Hepatocyte (in vitro differentiated cells): ENCODE data around the gene SFRP2. TPM values are rescaled to one million over a fixed set of nuclear protein-coding genes. Genes with fewer than 3 reads are reported as not detected.

Experiments
- DNase-seq: peaks from one replicate; pipeline ENCODE4 v3.0.0-alpha.2; 2016; ENCODE audit warnings: low spot score
- H2AFZ ChIP-seq: fragments of 200-600 bp; sonication (generic); 2 replicates; pipeline ENCODE4 v1.6.0; 2016; ENCODE audit warnings: antibody characterized with exemption, mild to moderate bottlenecking
- H3K27ac ChIP-seq: fragments of 200-600 bp; sonication (generic); 2 replicates; pipeline ENCODE4 v1.5.1; 2016; ENCODE audit warnings: mild to moderate bottlenecking
- H3K27me3 ChIP-seq: fragments of 200-600 bp; sonication (generic); 2 replicates; pipeline ENCODE4 v1.6.1; 2016
- H3K36me3 ChIP-seq: fragments of 200-600 bp; sonication (generic); replicated peaks from 2 replicates; pipeline ENCODE4 v1.5.1; 2016; ENCODE audit warnings: low read depth; ENCODE audit not compliant: insufficient read depth
- H3K4me1 ChIP-seq: fragments of 200-600 bp; sonication (generic); 2 replicates; pipeline ENCODE4 v1.5.1; 2016; ENCODE audit warnings: mild to moderate bottlenecking, moderate library complexity; ENCODE audit not compliant: insufficient read depth
- H3K4me2 ChIP-seq: fragments of 200-600 bp; sonication (generic); 2 replicates; pipeline ENCODE4 v1.6.0; 2016
- H3K4me3 ChIP-seq: fragments of 200-600 bp; sonication (generic); 2 replicates; pipeline ENCODE4 v1.5.1; 2016; ENCODE audit warnings: mild to moderate bottlenecking
- H3K79me2 ChIP-seq: fragments of 200-600 bp; sonication (generic); 2 replicates; pipeline ENCODE4 v1.6.0; 2017; ENCODE audit warnings: mild to moderate bottlenecking
- H3K9me2 ChIP-seq: fragments of 200-600 bp; sonication (generic); replicated peaks from 2 replicates; pipeline ENCODE4 v1.6.0; 2017; ENCODE audit warnings: mild to moderate bottlenecking; ENCODE audit not compliant: insufficient read depth
- H3K9me3 ChIP-seq: fragments of 200-600 bp; sonication (generic); 2 replicates; pipeline ENCODE4 v1.5.1; 2016; ENCODE audit warnings: low read depth, mild to moderate bottlenecking
- H4K20me1 ChIP-seq: fragments of 200-600 bp; sonication (generic); 2 replicates; pipeline ENCODE4 v1.6.0; 2016; ENCODE audit warnings: mild to moderate bottlenecking; ENCODE audit not compliant: insufficient read depth, poor library complexity, severe bottlenecking
- CTCF ChIP-seq: fragments of 200-600 bp; sonication (generic); IDR thresholded peaks from 2 replicates; pipeline ENCODE4 v1.5.1; 2016; ENCODE audit warnings: antibody characterized with exemption, mild to moderate bottlenecking; ENCODE audit not compliant: poor library complexity
- EZH2 ChIP-seq: fragments of 200-600 bp; sonication (generic); IDR thresholded peaks from 2 replicates; pipeline ENCODE4 v1.6.1; 2016; ENCODE audit warnings: antibody characterized with exemption, mild to moderate bottlenecking, borderline replicate concordance
- EZH2phosphoT487 ChIP-seq: fragments of 200-600 bp; sonication (generic); IDR thresholded peaks from one replicate; pipeline ENCODE4 v1.6.1; 2018; ENCODE audit warnings: antibody characterized with exemption, mild to moderate bottlenecking, low read depth, moderate library complexity; ENCODE audit not compliant: unreplicated experiment, severe bottlenecking
- WGBS: methylation state at CpG from one replicate; pipeline ENCODE4 v1.1.6; 2016; ENCODE audit warnings: low lambda C conversion rate; ENCODE audit errors: missing lambda C conversion rate; 5-methylcytosine and 5-hydroxymethylcytosine counted together
- polyA plus RNA-seq: library from polyadenylated mRNA; unstranded; fragments of >200 nt; fragmentation: Nextera tagmentation; extraction: Ambion mirVana; gene quantifications from 2 replicates; pipeline ENCODE4 v1.2.1, GENCODE V29; 2016
- total RNA-seq: library from RNA; depleted of rRNA; stranded (reverse); fragments of >200 nt; gene quantifications from 2 replicates; pipeline ENCODE4 v1.2.3, GENCODE V29; 2014

Gene SFRP2
- total and polyA plus RNA-seq, 2 experiments from 2014 or later, result 15.0 to 42.8 TPM

- peak within 1 kb of the TSS; percentile 98 for H3K4me2 ChIP-seq
- 2% methylated on average over 24 of the region's 76 CpGs for whole genome bisulfite sequencing
These were observed 29.2 kb downstream of the SFRP2 start, which contains the start of gene RNF175 for GRCh38 chr4:153759407-153760316. TSS of gene RNF175 (minus strand) at chr4:153760024. CDS start at chr4:153759862, 162 bp downstream.

GRCh38 chr4:153758688-153759406 lies 30.0 kb downstream of the SFRP2 start:
- H3K36me3 ChIP-seq, result no peaks in the 10 kb centered on the region
- H3K4me3 ChIP-seq, result peak overlapping the region; percentile 67
- WGBS, result 32% methylated on average over 15 of the region's 15 CpGs
- TF ChIP-seq EZH2, result no peak
- TF ChIP-seq EZH2phosphoT487, result no peak
- TF ChIP-seq CTCF, result no peak
- H3K9me2 ChIP-seq, result no peaks in the 10 kb centered on the region
- no peaks in the 10 kb centered on the region for H4K20me1 ChIP-seq
- no peaks in the 10 kb centered on the region for H3K79me2 ChIP-seq
- DNase-seq, result no peak
- H3K4me1 ChIP-seq, result peaks cover 6% of the 10 kb centered on the region
- H3K4me2 ChIP-seq, result peak overlapping the region; percentile 98
- H3K9me3 ChIP-seq, result no peaks in the 10 kb centered on the region
- H3K27ac ChIP-seq, result no peak overlapping the region
- H2AFZ ChIP-seq, result peak overlapping the region; percentile 93
- peaks cover 34% of the 10 kb centered on the region for H3K27me3 ChIP-seq

More at GRCh38 chr4:153759407-153760316, 29.2 kb downstream of the SFRP2 start, which contains the start of gene RNF175:
- H3K27ac ChIP-seq, result no peak within 1 kb of the TSS
- H3K79me2 ChIP-seq, result no peaks in the 10 kb centered on the region
- H3K9me3 ChIP-seq, result no peaks in the 10 kb centered on the region
- no peaks in the 10 kb centered on the region for H3K9me2 ChIP-seq
- H3K27me3 ChIP-seq, result peaks cover 34% of the 10 kb centered on the region
- DNase-seq, result peak; percentile 40
- no peaks in the 10 kb centered on the region for H4K20me1 ChIP-seq
- H3K4me1 ChIP-seq, result peaks cover 10% of the 10 kb centered on the region
- H2AFZ ChIP-seq, result peak within 1 kb of the TSS; percentile 93
- peak within 1 kb of the TSS; percentile 67 for H3K4me3 ChIP-seq
- H3K36me3 ChIP-seq, result no peaks in the 10 kb centered on the region
- TF ChIP-seq CTCF, result no peak
- peak; percentile 38 for TF ChIP-seq EZH2

GRCh38 chr4:153758136-153758535 lies 30.7 kb downstream of the SFRP2 start:
- Histone ChIP-seq H3K36me3 (no peaks in the 10 kb centered on the region), H3K4me2 (peak overlapping the region; percentile 98), H3K27ac (no peak overlapping the region), H3K4me3 (no peak overlapping the region), H2AFZ (no peak overlapping the region), H4K20me1 (no peaks in the 10 kb centered on the region), H3K9me2 (no peaks in the 10 kb centered on the region), H3K9me3 (no peaks in the 10 kb centered on the region), H3K79me2 (no peaks in the 10 kb centered on the region), H3K27me3 (peaks cover 34% of the 10 kb centered on the region), H3K4me1 (peaks cover 6% of the 10 kb centered on the region)
- no peak for DNase-seq
- TF ChIP-seq EZH2phosphoT487 (no peak), EZH2 (no peak), CTCF (no peak)
- 61% methylated on average over 2 of the region's 2 CpGs for WGBS
